Neutrophil (primary cell): ENCODE measurements around the gene CDC25C.

Experiments used
- H3K27ac ChIP-seq: fragments of 200-600 bp; sonication (generic); 2 replicates; pipeline ENCODE4 v1.5.1; 2016; ENCODE audit warnings: mild to moderate bottlenecking, moderate library complexity
- H3K27me3 ChIP-seq: fragments of 200-600 bp; sonication (generic); 2 replicates; pipeline ENCODE4 v1.6.0; 2016; ENCODE audit warnings: mild to moderate bottlenecking
- H3K36me3 ChIP-seq: fragments of 200-600 bp; sonication (generic); 2 replicates; pipeline ENCODE4 v1.5.1; 2017
- H3K4me1 ChIP-seq, 2 experiments: fragments of 200-600 bp in 1 of 2; sonication (generic) in 1 of 2; 1 replicate in 1 of 2; 2 replicates in 1 of 2; pipeline versions ENCODE4 v1.5.1 to v1.6.1; 2013 to 2016; ENCODE audit warnings: low read depth in 1 of 2, low read length in 1 of 2, mild to moderate bottlenecking in 1 of 2, moderate library complexity in 1 of 2; ENCODE audit not compliant: control insufficient read depth in 1 of 2, insufficient read depth in 1 of 2
- H3K4me3 ChIP-seq, 2 experiments: fragments of 200-600 bp in 1 of 2; sonication (generic) in 1 of 2; 1 replicate in 1 of 2; 2 replicates in 1 of 2; pipeline ENCODE4 v1.5.1; 2013 to 2016; ENCODE audit warnings: low read depth in 1 of 2, low read length in 1 of 2, mild to moderate bottlenecking in 1 of 2, moderate library complexity in 1 of 2
- H3K9me3 ChIP-seq: fragments of 200-600 bp; sonication (generic); 2 replicates; pipeline ENCODE4 v1.5.1; 2016
- TF ChIP-seq, protein P1 (sequence below): fragments of 200-600 bp; sonication (generic); IDR thresholded peaks from 2 replicates; pipeline ENCODE4 v1.5.1; 2016; ENCODE audit warnings: antibody characterized with exemption

The CDC25C gene

GRCh38 chr5:138316355-138316754 lies 15.2 kb downstream of the CDC25C start:
- Histone ChIP-seq H3K9me3 (no peaks in the 10 kb centered on the region), H3K27me3 (no peaks in the 10 kb centered on the region), H3K4me1 (no peaks in the 10 kb centered on the region), H3K27ac (no peak overlapping the region), H3K4me3 (no peak overlapping the region), H3K36me3 (peaks cover 39% of the 10 kb centered on the region)
- TF ChIP-seq, protein P1, sequence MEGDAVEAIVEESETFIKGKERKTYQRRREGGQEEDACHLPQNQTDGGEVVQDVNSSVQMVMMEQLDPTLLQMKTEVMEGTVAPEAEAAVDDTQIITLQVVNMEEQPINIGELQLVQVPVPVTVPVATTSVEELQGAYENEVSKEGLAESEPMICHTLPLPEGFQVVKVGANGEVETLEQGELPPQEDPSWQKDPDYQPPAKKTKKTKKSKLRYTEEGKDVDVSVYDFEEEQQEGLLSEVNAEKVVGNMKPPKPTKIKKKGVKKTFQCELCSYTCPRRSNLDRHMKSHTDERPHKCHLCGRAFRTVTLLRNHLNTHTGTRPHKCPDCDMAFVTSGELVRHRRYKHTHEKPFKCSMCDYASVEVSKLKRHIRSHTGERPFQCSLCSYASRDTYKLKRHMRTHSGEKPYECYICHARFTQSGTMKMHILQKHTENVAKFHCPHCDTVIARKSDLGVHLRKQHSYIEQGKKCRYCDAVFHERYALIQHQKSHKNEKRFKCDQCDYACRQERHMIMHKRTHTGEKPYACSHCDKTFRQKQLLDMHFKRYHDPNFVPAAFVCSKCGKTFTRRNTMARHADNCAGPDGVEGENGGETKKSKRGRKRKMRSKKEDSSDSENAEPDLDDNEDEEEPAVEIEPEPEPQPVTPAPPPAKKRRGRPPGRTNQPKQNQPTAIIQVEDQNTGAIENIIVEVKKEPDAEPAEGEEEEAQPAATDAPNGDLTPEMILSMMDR, result no peak

DNA sequence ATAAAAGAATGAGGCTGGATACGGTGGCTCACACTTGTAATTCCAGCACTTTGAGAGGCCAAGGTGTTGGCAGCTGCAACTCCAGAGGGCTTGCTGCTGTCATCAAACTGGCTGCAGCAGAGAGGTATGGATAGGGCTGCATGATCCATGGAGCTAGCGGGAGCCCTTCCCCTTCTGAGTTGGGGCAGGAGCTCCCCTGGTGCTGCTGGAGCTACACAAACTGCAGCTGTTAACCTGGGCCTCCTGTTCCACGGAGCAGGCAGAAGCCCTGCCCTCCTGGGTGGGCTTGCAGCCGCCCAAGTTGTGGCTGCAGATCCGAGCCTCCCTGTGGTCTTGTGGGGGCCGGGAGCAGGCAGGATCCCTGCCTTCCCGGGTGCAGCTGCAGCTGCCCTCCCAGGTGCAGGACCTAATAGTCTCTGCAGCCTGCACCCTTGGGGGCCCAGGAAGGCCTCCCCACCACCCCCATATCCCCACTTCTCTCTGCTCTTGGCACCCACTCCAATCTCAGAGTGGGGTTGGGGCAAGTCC lies 15.8 kb downstream of the CDC25C start:
- Histone ChIP-seq H3K27me3 (no peaks in the 10 kb centered on the region), H3K4me3 (no peak overlapping the region), H3K36me3 (peaks cover 39% of the 10 kb centered on the region), H3K27ac (no peak overlapping the region), H3K4me1 (no peaks in the 10 kb centered on the region), H3K9me3 (no peaks in the 10 kb centered on the region)
- TF ChIP-seq, protein P1, result no peak

DNA sequence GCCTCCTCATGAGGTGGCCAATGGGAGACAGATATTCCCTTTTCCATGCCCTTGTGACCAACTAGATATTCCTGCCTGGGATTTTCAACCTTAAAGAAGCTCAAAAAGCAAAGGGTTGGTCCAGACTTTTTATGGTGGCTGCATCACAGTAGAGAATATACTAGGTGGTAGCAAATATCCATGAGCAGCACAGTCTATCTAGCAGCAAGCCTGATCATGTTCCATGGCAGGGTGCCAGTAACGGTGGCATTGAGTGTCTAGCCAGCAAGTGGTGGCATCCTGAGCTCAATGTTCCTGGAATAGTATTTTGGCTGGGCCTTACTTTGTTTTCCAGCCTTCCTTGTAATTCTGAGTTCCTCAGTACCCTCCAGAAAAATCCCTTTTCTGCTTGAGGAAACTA lies 25.8 kb downstream of the CDC25C start:
- Histone ChIP-seq H3K9me3 (no peaks in the 10 kb centered on the region), H3K4me3 (no peak overlapping the region), H3K4me1 (no peaks in the 10 kb centered on the region), H3K36me3 (peaks cover 10% of the 10 kb centered on the region), H3K27me3 (no peaks in the 10 kb centered on the region), H3K27ac (no peak overlapping the region)
- TF ChIP-seq, protein P1, result no peak

- TF ChIP-seq, protein P1, result no peak
- Histone ChIP-seq H3K4me1 (no peaks in the 10 kb centered on the region), H3K4me3 (no peak overlapping the region), H3K9me3 (no peaks in the 10 kb centered on the region), H3K27ac (no peak overlapping the region), H3K27me3 (no peaks in the 10 kb centered on the region), H3K36me3 (peaks cover 10% of the 10 kb centered on the region)
Measured at GRCh38 chr5:138303372-138303771, 28.2 kb downstream of the CDC25C start.

DNA sequence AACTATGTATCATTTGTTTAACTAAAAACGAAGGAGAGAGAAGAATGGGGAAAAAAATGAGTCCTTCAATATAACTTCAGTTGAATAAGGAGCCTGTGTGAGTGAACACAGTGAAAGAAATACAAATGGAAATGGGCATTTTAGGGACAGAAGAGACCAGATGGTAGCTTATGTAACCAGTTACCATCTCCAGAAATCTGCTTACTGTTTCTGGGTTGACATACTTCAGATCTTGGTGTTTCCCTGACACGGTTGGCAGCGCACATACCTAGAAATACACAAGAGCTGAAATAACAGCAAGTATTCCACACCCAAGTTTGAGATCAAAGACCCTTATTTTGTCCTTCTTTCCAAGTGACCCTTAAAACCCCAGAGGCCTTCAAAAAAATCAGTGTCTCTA lies 42.3 kb downstream of the CDC25C start:
- H3K9me3 ChIP-seq, result no peaks in the 10 kb centered on the region
- TF ChIP-seq, protein P1, result no peak

GRCh38 chr5:138287246-138287645 lies 44.4 kb downstream of the CDC25C start:
- H3K4me1 ChIP-seq, result no peaks in the 10 kb centered on the region
- TF ChIP-seq, protein P1, result no peak
- no peaks in the 10 kb centered on the region for H3K27me3 ChIP-seq
- no peak overlapping the region for H3K27ac ChIP-seq
- H3K4me3 ChIP-seq, result no peak overlapping the region
- H3K9me3 ChIP-seq, result no peaks in the 10 kb centered on the region
- H3K36me3 ChIP-seq, result peaks cover 48% of the 10 kb centered on the region

More for the DNA sequence above, 42.3 kb downstream of the CDC25C start:
- H3K27ac ChIP-seq, result no peak overlapping the region
- H3K4me3 ChIP-seq, result no peak overlapping the region
- peaks cover 44% of the 10 kb centered on the region for H3K36me3 ChIP-seq
- H3K4me1 ChIP-seq, result no peaks in the 10 kb centered on the region
- H3K27me3 ChIP-seq, result no peaks in the 10 kb centered on the region
